NCI-H69 (cell line): Measurements from ENCODE around the gene SETDB2.

ENCODE experiments used
- DNase-seq: peaks from one replicate; lab custom pipeline; 2025; lab: John Stamatoyannopoulos, UW

The SETDB2 gene, protein sequence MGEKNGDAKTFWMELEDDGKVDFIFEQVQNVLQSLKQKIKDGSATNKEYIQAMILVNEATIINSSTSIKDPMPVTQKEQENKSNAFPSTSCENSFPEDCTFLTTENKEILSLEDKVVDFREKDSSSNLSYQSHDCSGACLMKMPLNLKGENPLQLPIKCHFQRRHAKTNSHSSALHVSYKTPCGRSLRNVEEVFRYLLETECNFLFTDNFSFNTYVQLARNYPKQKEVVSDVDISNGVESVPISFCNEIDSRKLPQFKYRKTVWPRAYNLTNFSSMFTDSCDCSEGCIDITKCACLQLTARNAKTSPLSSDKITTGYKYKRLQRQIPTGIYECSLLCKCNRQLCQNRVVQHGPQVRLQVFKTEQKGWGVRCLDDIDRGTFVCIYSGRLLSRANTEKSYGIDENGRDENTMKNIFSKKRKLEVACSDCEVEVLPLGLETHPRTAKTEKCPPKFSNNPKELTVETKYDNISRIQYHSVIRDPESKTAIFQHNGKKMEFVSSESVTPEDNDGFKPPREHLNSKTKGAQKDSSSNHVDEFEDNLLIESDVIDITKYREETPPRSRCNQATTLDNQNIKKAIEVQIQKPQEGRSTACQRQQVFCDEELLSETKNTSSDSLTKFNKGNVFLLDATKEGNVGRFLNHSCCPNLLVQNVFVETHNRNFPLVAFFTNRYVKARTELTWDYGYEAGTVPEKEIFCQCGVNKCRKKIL

DNA sequence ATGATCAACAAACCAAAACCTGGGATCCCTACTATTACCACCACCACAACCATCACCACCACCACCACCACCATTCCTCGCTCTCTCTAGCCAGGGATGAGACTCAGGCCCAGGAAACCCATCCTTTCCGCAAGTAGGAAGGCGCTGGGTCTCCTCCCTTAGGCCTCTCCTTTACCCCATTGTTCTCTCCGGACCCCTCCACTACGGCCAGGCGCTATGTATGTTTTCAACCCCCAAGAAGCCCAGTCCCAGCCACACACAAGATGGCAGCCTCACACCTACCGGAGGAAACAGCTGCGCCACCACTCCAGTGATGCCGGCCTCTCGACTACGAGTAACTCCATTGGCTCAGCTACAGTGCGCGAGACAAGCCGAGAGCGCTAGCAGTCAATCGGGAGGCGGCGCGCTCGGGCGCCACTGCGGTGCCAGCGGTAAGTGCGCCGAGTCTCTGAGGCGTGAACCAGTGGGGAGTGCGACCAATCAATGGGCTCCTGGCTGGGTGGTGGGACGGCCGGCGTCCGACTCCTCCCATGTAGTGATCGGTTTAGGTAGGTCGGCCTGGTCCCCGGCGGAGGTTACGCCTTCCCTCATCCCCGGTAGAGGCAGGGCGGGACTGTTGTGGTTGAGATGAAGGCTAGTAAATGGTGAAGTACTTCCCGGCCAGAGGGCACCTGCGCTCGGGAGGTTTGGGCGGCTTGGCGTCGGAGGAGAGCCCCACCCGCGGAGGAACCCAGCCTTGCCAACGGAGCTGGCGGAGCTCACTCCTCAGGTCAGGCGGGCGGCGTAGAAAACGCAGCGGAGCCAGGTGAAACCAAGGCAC, at the start of gene SETDB2, which contains the start of gene CAB39L:
TSS of gene SETDB2 (plus strand) at position 571 of the 820 bp plus-strand sequence. CDS start 7,620 bp downstream, outside the sequence.
TSS of gene CAB39L (minus strand) at position 361 of the 820 bp plus-strand sequence. CDS start 61,154 bp downstream, outside the sequence.
- peak; percentile 97 for DNase-seq

DNA sequence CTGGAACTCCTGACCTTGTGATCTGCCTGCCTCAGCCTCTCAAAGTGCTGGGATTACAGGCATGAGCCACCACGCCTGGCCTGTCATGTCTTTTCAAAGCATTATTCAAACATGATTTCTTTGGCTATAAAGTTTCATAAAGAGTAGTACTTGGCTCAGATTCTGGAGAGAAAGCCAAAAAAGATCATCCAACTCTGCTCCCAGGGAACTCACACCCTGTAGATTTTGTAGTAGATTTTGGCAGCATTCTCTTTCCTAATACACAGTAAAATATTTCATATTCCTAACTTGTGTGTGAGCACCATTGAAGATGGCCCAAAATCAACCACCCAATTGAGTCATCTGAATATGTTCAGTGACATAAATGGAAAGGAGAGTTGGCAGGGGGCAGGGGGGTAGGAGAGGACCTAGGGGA, 48.6 kb upstream of the SETDB2 start:
- no peak for DNase-seq

DNA sequence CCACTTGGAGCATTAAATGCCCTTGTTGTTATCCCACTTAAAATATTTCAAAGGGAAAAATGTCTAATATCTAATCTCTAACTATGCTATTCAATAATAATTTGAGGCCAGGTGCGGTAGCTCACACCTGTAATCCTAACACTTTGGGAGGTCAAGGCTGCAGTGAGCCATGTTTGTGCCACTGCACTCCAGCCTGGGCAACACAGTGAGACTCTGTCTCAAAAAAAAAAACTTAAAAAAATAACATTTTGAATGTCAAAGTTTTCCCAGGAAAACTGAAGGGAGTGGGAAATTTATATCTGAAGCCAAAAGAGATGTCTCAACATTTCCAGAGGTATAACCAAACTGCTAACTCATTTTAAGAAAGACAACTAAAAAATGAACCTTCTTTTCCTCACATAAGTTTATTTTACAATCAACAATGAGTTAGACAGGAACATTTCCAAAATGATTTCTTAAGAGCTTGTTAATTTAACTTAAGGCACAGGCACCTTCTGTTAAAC, 48.1 kb upstream of the SETDB2 start:
- no peak for DNase-seq

DNA sequence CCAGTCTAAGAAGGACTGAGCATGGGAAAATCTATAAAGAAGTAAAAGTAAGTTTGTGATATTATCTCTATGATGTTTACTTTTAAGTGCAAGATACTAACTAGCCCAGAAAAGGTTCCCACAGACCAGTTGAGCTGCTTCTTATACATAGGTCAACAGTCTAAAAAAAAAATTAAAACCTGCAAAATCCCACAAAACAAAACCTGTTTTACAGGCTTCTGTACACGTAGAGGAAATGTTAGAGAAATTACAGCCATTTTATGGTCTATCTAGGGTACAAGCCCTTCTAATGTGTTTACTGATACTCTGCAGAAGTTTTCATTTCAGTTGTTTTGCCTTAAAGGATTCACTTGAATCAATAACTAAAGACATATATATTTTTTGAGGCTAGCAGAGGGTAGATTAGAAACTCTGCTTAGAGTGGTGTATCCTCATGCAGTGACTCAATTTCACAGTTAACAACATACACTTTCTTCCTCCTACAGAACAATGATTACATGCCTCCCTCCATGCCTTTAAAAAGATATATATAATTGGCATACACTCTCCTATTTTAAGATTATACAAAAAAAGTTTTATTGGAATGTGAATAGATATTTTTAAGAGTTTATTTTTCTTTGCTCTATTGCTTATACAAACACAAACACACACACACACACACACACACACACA, 44.1 kb upstream of the SETDB2 start:
- no peak for DNase-seq

DNA sequence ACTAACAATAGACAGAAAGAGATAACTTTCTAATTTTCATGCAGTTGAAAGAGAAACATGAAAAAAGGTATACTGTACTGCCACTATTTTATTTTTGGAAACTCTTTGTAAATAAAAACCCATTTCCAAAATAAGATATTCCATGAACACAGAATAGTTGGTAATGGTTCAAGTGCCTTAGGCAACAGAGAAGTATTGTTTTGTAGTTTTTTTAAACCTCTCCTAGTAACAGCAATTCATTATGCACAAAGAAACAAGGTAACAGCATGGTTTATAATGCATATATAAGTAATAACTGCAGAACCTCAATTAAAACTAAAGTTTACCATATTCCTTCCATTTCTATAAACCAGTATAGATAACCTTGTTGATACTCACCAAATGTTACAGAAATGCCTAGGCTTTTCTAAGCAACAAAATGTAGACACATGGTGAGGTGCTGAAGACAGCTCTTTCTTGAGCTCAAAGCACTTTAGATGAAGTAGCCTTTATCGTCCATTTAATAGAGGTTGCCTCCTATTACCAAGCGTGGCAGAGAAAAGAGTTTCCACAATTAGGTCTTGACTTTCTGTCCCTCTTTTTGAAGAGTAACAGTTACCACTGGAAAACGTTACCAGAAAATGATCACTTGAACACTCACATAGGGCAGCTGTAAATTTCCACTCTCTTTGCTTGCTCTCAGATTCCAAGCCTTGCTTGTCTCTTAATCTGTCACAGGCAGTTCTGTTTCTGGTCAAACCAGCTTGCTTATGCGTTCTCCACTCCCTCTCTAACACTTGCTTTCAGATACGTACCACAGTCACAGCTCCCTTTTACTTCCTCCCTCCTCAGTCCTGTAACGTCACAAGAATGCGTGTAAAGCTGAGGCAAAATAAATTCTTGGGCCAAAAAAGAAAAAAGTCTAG, 43.1 kb upstream of the SETDB2 start:
- DNase-seq = no peak

DNA sequence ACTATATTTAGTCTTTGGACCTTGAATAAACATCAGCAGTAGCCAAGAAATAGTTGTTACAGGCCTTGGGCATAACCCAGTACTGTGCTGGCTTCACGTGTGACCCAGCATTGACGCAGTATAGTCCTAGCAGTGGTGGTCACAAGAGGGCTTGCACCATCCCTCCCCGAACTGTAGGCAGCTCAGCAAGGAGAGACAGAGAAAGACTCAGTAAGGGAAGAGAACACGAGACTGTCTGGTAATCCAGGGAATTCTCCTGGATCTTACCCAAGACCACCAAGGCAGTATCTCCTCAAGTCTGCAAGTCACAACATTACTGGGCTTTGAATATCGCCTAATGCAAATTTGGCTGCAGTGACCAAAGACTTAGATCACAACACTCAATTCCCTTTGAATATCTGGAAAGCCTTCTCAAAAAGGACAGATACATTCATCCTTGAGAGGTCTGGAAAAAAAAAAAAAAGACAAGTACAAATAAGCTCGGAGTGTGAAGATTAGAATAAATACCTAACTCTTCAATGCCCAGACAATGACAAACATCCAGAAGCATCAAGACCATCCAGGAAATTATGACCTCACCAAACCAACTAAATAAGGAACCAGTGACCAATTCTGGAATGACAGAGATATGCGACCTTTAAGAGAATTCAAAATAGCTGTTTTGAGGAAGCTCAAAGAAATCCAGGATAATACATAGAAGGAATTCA, 39.9 kb upstream of the SETDB2 start:
- no peak for DNase-seq

DNA sequence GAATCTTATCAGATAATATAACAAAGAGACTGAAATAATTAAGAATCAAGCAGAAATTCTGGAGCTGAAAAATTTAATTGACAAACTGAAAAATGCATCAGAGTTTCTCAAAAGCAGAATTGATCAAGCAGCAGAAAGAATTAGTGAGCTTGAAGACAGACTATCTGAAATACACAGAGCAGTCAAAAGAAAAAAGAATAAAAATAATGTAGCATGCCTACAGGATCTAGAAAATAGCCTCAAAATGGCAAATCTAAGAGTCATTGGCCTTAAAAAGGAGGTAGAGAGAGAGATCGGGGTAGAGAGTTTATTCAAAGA, 39.4 kb upstream of the SETDB2 start:
- DNase-seq = no peak

DNA sequence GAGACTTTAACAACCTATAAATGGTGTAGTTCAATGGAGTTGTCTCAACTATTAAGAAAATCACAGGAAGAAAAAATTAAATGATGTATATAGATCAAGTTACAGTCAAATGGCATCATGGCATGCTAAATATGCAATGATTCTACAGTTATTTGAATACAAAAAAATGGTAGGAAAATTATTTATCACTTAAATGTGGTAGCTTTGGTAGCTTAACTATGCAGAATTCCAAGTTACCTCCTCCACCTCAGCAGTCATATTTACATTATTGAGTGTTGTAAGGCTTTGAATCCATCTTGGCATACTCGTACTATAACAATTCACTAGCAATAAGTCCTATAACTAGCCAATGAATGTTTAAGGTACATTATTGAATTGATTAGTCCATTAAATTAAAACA, 37.0 kb upstream of the SETDB2 start:
- DNase-seq = no peak

DNA sequence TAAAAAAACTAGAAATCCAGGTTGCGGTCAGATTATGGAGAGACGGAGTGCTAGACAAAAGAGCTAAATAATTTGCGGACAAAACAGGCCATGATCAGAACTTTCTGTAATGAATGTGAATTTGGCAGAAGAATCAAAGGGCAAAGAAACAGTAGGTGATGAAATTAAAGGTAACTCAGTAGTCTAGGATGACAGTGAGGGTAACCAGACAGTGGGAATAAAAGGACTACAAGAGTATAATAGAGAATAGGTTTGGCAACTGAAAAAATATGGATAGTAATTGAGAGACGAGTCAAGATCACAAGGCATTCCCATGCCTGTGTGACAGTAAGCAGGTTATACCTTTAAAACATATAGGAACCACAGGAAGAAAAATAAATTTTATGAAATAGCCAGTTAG, 36.1 kb upstream of the SETDB2 start:
- DNase-seq = no peak

DNA sequence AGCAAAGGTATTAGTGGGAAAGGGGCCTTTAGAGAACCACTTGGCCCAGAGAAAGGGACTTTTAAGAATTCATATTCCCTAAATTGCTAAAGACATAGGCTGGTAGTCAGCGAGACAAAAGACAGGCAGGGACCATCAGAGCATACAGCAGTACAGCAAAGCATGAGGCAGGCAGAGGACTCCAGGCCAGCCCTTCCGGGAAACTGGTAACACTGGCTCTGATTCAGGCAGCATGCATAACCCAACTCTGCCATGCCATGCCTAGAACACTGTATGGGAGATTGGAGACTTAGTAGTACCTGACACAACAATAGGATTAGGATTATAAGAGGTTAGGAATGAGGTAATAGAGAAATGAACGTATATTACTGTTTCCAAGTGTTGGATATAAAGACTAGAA, 35.1 kb upstream of the SETDB2 start:
- no peak for DNase-seq

DNA sequence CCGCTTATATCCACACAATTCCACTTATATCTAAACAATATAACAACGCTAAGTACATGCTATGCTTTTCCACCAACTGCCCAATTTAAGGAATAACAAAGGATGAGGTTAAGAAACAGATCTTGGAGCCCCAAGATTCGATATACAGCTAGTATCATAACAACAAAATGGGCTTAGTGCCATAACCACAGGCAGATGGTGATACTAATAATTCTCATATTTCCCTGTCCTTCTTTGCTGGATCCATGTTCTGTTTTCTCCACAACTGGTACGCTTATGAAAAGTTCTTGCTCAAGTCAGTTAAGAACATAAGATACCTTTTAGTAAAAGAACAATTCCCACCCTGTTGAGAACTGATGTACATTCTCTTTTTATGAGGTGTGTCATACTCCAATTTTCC, 34.1 kb upstream of the SETDB2 start:
- DNase-seq = no peak

DNA sequence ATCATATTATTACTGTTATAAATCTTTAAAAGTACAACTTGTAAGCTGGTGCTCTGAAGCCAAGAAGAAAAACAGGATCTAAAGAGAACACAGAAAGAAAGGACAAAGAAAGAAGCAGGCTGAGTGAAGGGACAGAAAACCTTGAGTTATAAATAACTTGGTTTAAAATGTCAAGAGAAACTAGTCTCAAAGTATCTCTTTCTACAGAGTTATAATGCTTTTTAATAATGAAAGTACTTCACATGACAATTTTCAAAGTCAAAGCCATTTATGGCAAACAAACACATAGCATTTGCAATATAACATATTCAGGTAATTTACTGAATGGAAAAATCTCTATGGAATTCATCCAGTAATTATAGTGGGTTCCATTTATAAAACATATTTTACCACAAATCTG, 33.6 kb upstream of the SETDB2 start:
- no peak for DNase-seq

DNA sequence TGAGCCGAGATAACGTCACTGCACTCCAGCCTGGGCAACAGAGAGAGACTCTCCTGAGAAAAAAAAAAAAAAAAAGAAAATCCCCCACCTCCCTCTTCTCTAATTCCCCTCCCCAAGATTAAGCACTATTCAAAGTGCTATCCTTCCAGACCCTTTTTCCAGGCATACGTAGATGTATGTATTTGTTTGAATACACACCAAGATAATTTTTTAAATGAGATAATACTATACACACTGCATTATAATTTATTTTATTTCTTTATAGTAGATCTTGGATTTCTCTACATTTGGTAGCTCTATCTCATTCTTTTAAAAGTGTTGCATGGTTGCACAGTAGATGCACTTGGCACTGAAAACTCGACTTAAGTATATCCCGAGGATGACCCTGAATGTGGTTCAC, 32.7 kb upstream of the SETDB2 start:
- no peak for DNase-seq

DNA sequence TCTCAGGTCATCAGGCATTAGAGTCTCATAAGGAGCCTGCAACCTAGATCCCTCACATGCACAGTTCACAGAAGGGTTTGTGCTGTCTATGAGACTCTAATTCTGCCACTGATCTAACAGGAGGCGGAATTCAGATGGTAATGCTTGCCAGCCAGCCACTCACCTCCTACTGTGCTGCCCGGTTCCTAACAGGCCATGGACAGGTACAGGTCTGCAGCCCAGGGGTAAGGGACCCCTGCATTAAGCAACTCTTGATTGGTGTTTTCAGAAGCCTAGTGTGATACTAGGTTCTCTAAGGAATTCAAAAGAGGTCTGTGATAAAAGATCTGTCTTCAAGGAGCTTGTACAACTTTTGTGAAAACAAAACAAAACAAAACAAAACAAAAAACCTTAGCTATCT, 31.3 kb upstream of the SETDB2 start:
- DNase-seq = peak; percentile 1

DNA sequence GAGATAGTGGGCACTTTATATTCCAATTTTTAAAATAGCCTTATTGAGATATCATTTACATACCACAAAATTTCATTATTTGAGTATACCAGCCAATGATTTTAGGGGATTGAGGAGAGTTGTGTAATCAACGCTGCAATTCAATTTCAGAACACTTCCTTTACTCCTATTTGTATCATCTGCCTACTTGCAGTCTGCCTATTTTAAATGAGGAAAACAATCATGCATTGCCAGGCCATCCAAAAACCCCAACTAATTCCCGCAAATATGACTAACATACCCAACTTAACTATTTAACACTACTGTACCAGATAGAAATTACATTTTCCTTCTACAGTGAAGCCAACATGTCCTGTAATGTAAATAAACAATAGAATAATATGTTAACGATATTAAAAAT, 26.9 kb upstream of the SETDB2 start:
- DNase-seq = no peak

DNA sequence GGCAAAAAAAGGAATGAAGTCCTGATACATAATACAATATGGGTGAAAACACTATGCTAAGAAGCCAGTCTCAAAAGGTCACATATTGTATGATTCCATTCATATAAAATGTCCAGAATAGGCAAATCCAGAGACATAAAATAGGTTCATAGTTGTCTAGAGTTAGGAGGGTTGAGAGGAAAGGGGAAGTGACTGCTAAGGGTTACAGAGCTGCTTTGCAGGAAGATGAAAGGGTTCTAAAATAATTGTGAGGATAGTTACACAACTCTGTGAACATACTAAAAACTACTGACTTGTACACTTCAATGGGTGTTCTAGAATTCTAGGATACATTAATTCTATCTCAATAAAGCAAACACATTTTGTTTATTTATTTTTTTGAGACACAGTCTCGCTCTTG, 25.9 kb upstream of the SETDB2 start:
- no peak for DNase-seq

DNA sequence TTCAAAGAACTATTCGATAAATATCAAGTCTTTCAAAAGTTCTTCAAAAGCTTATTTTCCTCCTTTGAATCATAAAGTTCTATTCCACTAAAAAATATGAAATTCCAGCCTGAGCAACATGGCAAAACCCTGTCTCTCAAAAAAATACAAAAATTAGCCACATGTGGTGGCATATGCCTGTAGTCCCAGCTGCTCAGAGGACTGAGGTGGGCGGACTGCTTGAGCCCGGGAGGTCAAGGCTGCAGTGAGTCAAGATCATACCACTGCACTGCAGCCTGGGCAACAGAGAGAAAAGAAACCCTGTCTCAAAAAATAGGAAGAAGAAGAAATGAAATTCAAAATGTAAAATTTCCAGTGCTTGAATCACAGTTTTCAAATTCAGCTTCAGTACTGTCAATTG, 24.8 kb upstream of the SETDB2 start:
- no peak for DNase-seq

DNA sequence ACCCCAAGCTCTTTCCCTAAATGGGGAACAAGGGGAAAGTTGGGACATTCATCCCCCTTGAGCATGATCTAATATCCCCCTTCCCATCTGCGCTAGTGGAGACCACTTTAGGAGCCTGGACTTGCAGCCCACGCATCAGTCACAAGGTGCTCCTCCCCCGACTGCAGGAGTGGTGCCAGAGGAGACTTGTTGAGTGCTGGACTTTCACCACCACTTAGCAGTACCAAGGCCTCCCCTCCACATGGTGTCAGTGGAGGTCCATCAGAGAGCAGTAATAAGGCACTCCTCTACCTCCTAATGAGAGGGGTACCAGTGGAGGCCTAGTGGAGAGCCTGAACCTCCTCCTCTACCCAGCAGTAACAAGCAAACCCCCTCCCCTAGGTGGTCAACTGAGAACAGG, 22.7 kb upstream of the SETDB2 start:
- peak; percentile 31 for DNase-seq

DNA sequence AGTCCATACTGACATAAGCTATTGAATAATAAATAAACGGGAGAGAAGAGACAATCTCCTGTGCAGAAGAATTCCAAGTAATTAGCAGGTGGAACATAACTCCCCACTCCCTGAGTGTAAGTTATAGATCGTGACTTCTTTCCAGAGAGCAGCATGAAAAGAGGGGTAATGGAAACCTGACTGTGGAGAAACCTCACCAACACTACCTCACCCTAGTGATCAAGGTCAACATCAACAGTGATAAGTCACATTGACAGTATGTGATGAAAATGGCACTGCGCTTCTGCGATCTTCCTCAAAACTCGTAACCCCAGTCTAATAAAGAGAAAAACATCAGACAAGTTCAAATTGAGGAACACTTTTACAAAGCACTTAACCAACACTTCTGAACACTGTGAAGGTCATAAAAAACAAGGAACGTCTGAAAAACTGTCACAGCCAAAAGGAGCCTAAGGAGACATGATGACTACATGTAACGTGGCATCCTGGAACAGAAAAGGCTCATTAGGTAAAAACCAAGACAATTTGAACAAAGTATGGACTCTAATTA, 20.0 kb upstream of the SETDB2 start:
- no peak for DNase-seq
